Epithelial cell of proximal tubule (primary cell): ENCODE measurements around the gene ITGB3BP. TPM values are rescaled to one million over a fixed set of nuclear protein-coding genes. Genes with fewer than 3 reads are reported as not detected.

ENCODE experiments used
- DNase-seq: peaks from one replicate; pipeline ENCODE4 v3.0.0-alpha.2; 2011; ENCODE audit warnings: low read depth
- H3K4me3 ChIP-seq: 2 replicates; pipeline ENCODE4 v1.5.1; 2011; ENCODE audit warnings: low read depth, mild to moderate bottlenecking, low read length
- CTCF ChIP-seq: conservative IDR thresholded peaks from 2 replicates; pipeline ENCODE4 v1.5.1; 2012; ENCODE audit warnings: low read depth, mild to moderate bottlenecking, low read length
- total RNA-seq: library from RNA; depleted of rRNA; stranded (reverse); fragments of >200 nt; gene quantifications from 2 replicates; pipeline ENCODE4 v1.2.3, GENCODE V29; 2015

ITGB3BP gene
- total RNA-seq, 1 donor from 2014 or later, result 30.4 TPM

DNA sequence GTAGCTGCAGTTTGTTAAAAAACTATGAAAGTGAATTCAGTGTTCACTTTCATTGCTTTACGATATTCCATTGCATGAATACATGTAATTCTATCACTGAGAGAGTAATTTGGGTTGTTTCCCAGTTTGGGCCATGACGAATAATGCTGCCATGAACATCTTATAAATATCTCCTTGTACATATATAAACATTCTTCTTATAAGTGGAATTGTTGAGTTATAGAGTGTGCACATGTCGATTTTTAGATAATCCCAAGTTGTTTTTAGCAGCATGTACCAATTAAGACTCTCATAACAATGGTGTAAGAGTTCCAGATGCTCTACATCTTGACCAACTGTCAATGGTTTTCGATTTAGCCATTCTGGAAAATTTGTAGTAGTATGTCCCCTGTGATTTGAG, 114.7 kb downstream of the ITGB3BP start:
- DNase-seq, result no peak
- no peak overlapping the region for H3K4me3 ChIP-seq
- no peak for TF ChIP-seq CTCF

- no peak for DNase-seq
- no peak overlapping the region for H3K4me3 ChIP-seq
- TF ChIP-seq CTCF, result no peak
These were observed 116.0 kb downstream of the ITGB3BP start for GRCh38 chr1:63407002-63407401.

- no peak overlapping the region for H3K4me3 ChIP-seq
- DNase-seq, result no peak
- TF ChIP-seq CTCF, result no peak
These were observed 117.0 kb downstream of the ITGB3BP start for GRCh38 chr1:63405987-63406386.

DNA sequence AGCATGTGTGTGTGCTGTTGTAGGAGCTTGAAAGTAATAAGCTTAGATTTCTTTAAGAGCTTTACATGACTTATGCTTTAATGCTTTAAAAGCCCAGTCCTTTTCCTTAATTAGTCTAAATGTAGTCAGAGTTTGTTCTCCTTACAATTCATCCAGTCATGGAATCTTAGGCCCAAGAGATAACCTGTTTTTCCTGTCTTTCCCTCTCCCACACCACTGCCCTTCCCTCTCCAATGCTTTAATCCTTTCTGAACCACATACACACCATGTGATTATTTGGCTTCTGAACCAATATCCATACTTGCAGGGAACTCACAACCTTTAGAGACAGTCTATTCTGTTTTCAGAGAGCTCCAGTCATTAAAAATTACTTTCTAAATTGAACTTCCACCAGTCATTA, 118.0 kb downstream of the ITGB3BP start:
- no peak overlapping the region for H3K4me3 ChIP-seq
- no peak for DNase-seq
- no peak for TF ChIP-seq CTCF

- TF ChIP-seq CTCF, result no peak
- no peak for DNase-seq
- H3K4me3 ChIP-seq, result no peak overlapping the region
These were observed 119.6 kb downstream of the ITGB3BP start for GRCh38 chr1:63403386-63403785.

- no peak overlapping the region for H3K4me3 ChIP-seq
- no peak for DNase-seq
- TF ChIP-seq CTCF, result no peak
These were observed 121.1 kb downstream of the ITGB3BP start for GRCh38 chr1:63401945-63402344.

Other genes starting within 250 kb of the ITGB3BP start
- not detected in 2 replicates for gene FOXD3, start 200.7 kb downstream of the ITGB3BP start, total RNA-seq
- gene ALG6, start 155.6 kb downstream of the ITGB3BP start, total RNA-seq, result 7.8 and 15.2 TPM in 2 replicates
- 2.7 and 3.6 TPM in 2 replicates for gene EFCAB7, start 300 bp upstream of the ITGB3BP start, total RNA-seq
- gene PGM1, start 70.2 kb upstream of the ITGB3BP start, total RNA-seq, result 44.3 and 77.3 TPM in 2 replicates